Activated CD4-positive, alpha-beta memory T cell treated with anti-CD3 and anti-CD28 coated beads for 36 hours (primary cell): Measurements from ENCODE around the gene GNG5. TPM values are rescaled to one million over a fixed set of nuclear protein-coding genes. Genes with fewer than 3 reads are reported as not detected.

Source experiments
- total RNA-seq, 2 experiments: library from RNA; stranded (reverse); gene quantifications; one replicate each; pipeline ENCODE4 v1.2.3, GENCODE V29; 2021

Gene GNG5
- total RNA-seq, 2 experiments from 2014 or later = 139 to 143 TPM

Other genes with a start within 250 kb of the GNG5 start
- under 1 TPM; 0.38 to 0.48 TPM for gene SAMD13, start 204.9 kb downstream of the GNG5 start, total RNA-seq
- gene DNASE2B, start 108.1 kb downstream of the GNG5 start, total RNA-seq = not detected
- gene RPF1, start 27.3 kb downstream of the GNG5 start, total RNA-seq = 10 to 100 TPM; 55.0 to 56.5 TPM
- gene SPATA1, start 195 bp downstream of the GNG5 start, total RNA-seq = 1 to 10 TPM; 3.2 to 3.8 TPM
- gene CTBS, start 67.9 kb upstream of the GNG5 start, total RNA-seq = 10 to 100 TPM; 22.9 to 24.2 TPM
- 10 to 100 TPM; 10.9 to 11.6 TPM for gene SSX2IP, start 183.9 kb upstream of the GNG5 start, total RNA-seq